SK-N-SH treated with all-trans-retinoic acid at 6 μM for 48 hours (cell line): ENCODE data around the gene PDZD2.
"Not testable (repeated sequence)": the region's sequence is repeated elsewhere in the genome, so short reads cannot be mapped to it uniquely, and the experiment has no call there.

Experiments used
- ATAC-seq: fragments of 200-7000 bp; cut with Tn5 transposase; 3 replicates; pipeline ENCODE4 v1.9.1; 2020; ENCODE audit warnings: mild to moderate bottlenecking, moderate library complexity
- CSDC2 ChIP-seq: fragments of 250-450 bp; sonication (Bioruptor Pico); IDR thresholded peaks from 2 replicates; pipeline ENCODE4 v1.5.0; 2020; ENCODE audit warnings: mild to moderate bottlenecking, moderate library complexity
- ESRRG ChIP-seq: fragments of 250-450 bp; sonication (Bioruptor Pico); IDR thresholded peaks from 2 replicates; pipeline ENCODE4 v1.6.1; 2021; ENCODE audit warnings: mild to moderate bottlenecking
- GLIS3 ChIP-seq: fragments of 250-450 bp; sonication (Bioruptor Pico); IDR thresholded peaks from 2 replicates; pipeline ENCODE4 v1.5.0; 2020; ENCODE audit warnings: mild to moderate bottlenecking, moderate library complexity
- ISL1 ChIP-seq: fragments of 250-450 bp; sonication (Bioruptor Pico); IDR thresholded peaks from 2 replicates; pipeline ENCODE4 v2.1.2; 2022; ENCODE audit warnings: mild to moderate bottlenecking, moderate library complexity
- OSR1 ChIP-seq: fragments of 250-450 bp; sonication (Bioruptor Pico); IDR thresholded peaks from 2 replicates; pipeline ENCODE4 v1.8.0; 2022; ENCODE audit warnings: moderate library complexity, mild to moderate bottlenecking, inconsistent platforms
- RARB ChIP-seq: fragments of 250-450 bp; sonication (Bioruptor Pico); IDR thresholded peaks from 2 replicates; pipeline ENCODE4 v1.8.0; 2021; ENCODE audit warnings: mild to moderate bottlenecking, moderate library complexity
- TCF4 ChIP-seq: fragments of 250-450 bp; sonication (Bioruptor Pico); IDR thresholded peaks from 2 replicates; pipeline ENCODE4 v1.8.0; 2021; ENCODE audit warnings: mild to moderate bottlenecking, moderate library complexity, borderline replicate concordance
- TOX ChIP-seq: fragments of 250-450 bp; sonication (Bioruptor Pico); IDR thresholded peaks from 2 replicates; pipeline ENCODE4 v1.8.0; 2021; ENCODE audit warnings: mild to moderate bottlenecking, moderate library complexity, borderline replicate concordance
- ZC3H10 ChIP-seq: fragments of 250-450 bp; sonication (Bioruptor Pico); IDR thresholded peaks from 2 replicates; pipeline ENCODE4 v1.5.1; 2021; ENCODE audit warnings: mild to moderate bottlenecking, moderate library complexity
- ZFP3 ChIP-seq: fragments of 250-450 bp; sonication (Bioruptor Pico); IDR thresholded peaks from 2 replicates; pipeline ENCODE4 v1.5.0; 2020; ENCODE audit warnings: mild to moderate bottlenecking, moderate library complexity
- ZFP30 ChIP-seq: fragments of 450-650 bp; formaldehyde crosslinking; IDR thresholded peaks from 2 replicates; pipeline ENCODE4 v1.5.0; 2022; ENCODE audit warnings: mild to moderate bottlenecking, moderate library complexity
- ZNF70 ChIP-seq: fragments of 450-650 bp; formaldehyde crosslinking; IDR thresholded peaks from 2 replicates; pipeline ENCODE4 v1.5.0; 2020; ENCODE audit warnings: mild to moderate bottlenecking, moderate library complexity
- TF ChIP-seq, protein P1 (sequence below): fragments of 250-450 bp; sonication (Bioruptor Pico); IDR thresholded peaks from 2 replicates; pipeline ENCODE4 v1.5.1; 2020; ENCODE audit warnings: low read depth, mild to moderate bottlenecking, moderate library complexity
- TF ChIP-seq, protein P2 (sequence below): fragments of 250-450 bp; sonication (Bioruptor Pico); IDR thresholded peaks from 2 replicates; pipeline ENCODE4 v1.8.0; 2021; ENCODE audit warnings: low read depth, mild to moderate bottlenecking, moderate library complexity, borderline replicate concordance
- TF ChIP-seq, protein P3 (sequence below): fragments of 250-450 bp; sonication (Bioruptor Pico); IDR thresholded peaks from 2 replicates; pipeline ENCODE4 v1.5.1; 2021; ENCODE audit warnings: mild to moderate bottlenecking, moderate library complexity
- TF ChIP-seq, protein P4 (sequence below): fragments of 250-450 bp; sonication (Bioruptor Pico); IDR thresholded peaks from 2 replicates; pipeline ENCODE4 v1.8.0; 2020; ENCODE audit warnings: mild to moderate bottlenecking, moderate library complexity, borderline replicate concordance
- TF ChIP-seq, protein P5 (sequence below): fragments of 250-450 bp; sonication (Bioruptor Pico); IDR thresholded peaks from 2 replicates; pipeline ENCODE4 v1.5.0; 2020; ENCODE audit warnings: mild to moderate bottlenecking, moderate library complexity

Gene PDZD2

DNA sequence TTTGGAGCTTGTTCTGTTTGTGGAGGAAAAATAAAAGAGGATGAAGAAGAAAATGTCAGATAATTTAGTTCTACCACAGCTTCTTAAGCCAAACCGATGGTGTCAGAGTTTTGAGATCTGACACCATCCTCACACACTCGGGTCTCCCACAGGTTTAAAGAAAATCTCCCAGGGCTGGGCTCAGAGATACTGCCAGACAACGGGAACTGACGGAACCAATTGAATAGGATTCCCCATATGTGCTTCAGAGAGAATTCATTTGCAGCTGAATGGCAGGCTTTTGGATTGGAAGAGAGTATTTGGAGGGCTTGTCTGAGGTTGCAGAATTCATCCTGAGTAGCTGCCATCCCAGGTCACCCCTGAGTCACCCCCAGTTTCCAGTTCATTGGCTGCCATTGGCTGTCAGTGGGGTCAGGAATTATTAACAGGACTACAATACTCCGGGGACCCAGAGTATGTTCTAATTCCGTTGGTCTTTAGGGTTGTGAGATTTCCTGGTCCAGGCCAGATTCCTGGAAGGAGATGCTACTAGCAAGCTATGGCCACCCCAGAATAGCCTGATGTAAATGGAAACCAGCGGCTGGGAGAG lies 131.3 kb downstream of the PDZD2 start:
- TF ChIP-seq, protein P1, sequence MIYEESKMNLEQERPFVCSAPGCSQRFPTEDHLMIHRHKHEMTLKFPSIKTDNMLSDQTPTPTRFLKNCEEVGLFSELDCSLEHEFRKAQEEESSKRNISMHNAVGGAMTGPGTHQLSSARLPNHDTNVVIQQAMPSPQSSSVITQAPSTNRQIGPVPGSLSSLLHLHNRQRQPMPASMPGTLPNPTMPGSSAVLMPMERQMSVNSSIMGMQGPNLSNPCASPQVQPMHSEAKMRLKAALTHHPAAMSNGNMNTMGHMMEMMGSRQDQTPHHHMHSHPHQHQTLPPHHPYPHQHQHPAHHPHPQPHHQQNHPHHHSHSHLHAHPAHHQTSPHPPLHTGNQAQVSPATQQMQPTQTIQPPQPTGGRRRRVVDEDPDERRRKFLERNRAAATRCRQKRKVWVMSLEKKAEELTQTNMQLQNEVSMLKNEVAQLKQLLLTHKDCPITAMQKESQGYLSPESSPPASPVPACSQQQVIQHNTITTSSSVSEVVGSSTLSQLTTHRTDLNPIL (CRISPR knock-in tag) = no peak
- no peak for TF ChIP-seq RARB
- TF ChIP-seq ZFP30 = no peak
- TF ChIP-seq, protein P2, sequence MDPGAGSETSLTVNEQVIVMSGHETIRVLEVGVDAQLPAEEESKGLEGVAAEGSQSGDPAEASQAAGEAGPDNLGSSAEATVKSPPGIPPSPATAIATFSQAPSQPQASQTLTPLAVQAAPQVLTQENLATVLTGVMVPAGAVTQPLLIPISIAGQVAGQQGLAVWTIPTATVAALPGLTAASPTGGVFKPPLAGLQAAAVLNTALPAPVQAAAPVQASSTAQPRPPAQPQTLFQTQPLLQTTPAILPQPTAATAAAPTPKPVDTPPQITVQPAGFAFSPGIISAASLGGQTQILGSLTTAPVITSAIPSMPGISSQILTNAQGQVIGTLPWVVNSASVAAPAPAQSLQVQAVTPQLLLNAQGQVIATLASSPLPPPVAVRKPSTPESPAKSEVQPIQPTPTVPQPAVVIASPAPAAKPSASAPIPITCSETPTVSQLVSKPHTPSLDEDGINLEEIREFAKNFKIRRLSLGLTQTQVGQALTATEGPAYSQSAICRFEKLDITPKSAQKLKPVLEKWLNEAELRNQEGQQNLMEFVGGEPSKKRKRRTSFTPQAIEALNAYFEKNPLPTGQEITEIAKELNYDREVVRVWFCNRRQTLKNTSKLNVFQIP = no peak
- TF ChIP-seq, all 23 proteins: peak for 0
- ATAC-seq = no peak

DNA sequence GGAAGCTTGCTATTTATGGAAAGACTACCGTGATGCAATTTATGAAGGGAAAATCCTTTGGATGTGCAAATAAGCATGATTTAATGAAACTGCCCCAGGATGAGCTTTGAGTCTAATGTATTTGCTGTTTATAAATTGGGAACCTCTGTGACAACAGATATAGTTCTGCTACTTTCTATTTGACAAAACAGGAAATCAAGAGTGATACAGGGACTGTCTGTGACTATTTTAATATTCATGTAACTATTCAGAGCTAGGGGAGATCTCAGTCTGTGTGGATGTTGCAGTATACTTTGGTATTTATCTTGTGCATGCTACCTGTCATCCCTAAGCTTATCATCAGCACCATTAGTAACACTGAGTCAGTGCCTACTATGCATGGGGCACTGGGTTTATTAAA lies 132.1 kb downstream of the PDZD2 start:
- TF ChIP-seq ZFP3 (CRISPR knock-in tag) (no peak), TOX (CRISPR knock-in tag) (no peak), TCF4 (CRISPR knock-in tag) (no peak), ESRRG (CRISPR knock-in tag) (no peak), ZNF70 (CRISPR knock-in tag) (no peak), OSR1 (no peak), CSDC2 (CRISPR knock-in tag) (no peak), ZC3H10 (CRISPR knock-in tag) (no peak), ISL1 (CRISPR knock-in tag) (no peak)
- TF ChIP-seq, protein P3, sequence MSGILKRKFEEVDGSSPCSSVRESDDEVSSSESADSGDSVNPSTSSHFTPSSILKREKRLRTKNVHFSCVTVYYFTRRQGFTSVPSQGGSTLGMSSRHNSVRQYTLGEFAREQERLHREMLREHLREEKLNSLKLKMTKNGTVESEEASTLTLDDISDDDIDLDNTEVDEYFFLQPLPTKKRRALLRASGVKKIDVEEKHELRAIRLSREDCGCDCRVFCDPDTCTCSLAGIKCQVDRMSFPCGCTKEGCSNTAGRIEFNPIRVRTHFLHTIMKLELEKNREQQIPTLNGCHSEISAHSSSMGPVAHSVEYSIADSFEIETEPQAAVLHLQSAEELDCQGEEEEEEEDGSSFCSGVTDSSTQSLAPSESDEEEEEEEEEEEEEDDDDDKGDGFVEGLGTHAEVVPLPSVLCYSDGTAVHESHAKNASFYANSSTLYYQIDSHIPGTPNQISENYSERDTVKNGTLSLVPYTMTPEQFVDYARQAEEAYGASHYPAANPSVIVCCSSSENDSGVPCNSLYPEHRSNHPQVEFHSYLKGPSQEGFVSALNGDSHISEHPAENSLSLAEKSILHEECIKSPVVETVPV = no peak
- TF ChIP-seq, protein P4, sequence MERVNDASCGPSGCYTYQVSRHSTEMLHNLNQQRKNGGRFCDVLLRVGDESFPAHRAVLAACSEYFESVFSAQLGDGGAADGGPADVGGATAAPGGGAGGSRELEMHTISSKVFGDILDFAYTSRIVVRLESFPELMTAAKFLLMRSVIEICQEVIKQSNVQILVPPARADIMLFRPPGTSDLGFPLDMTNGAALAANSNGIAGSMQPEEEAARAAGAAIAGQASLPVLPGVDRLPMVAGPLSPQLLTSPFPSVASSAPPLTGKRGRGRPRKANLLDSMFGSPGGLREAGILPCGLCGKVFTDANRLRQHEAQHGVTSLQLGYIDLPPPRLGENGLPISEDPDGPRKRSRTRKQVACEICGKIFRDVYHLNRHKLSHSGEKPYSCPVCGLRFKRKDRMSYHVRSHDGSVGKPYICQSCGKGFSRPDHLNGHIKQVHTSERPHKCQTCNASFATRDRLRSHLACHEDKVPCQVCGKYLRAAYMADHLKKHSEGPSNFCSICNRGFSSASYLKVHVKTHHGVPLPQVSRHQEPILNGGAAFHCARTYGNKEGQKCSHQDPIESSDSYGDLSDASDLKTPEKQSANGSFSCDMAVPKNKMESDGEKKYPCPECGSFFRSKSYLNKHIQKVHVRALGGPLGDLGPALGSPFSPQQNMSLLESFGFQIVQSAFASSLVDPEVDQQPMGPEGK = no peak
- TF ChIP-seq, protein P5, sequence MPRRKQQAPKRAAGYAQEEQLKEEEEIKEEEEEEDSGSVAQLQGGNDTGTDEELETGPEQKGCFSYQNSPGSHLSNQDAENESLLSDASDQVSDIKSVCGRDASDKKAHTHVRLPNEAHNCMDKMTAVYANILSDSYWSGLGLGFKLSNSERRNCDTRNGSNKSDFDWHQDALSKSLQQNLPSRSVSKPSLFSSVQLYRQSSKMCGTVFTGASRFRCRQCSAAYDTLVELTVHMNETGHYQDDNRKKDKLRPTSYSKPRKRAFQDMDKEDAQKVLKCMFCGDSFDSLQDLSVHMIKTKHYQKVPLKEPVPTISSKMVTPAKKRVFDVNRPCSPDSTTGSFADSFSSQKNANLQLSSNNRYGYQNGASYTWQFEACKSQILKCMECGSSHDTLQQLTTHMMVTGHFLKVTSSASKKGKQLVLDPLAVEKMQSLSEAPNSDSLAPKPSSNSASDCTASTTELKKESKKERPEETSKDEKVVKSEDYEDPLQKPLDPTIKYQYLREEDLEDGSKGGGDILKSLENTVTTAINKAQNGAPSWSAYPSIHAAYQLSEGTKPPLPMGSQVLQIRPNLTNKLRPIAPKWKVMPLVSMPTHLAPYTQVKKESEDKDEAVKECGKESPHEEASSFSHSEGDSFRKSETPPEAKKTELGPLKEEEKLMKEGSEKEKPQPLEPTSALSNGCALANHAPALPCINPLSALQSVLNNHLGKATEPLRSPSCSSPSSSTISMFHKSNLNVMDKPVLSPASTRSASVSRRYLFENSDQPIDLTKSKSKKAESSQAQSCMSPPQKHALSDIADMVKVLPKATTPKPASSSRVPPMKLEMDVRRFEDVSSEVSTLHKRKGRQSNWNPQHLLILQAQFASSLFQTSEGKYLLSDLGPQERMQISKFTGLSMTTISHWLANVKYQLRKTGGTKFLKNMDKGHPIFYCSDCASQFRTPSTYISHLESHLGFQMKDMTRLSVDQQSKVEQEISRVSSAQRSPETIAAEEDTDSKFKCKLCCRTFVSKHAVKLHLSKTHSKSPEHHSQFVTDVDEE (CRISPR knock-in tag) = no peak
- TF ChIP-seq, protein P2 = no peak
- no peak for ATAC-seq

DNA sequence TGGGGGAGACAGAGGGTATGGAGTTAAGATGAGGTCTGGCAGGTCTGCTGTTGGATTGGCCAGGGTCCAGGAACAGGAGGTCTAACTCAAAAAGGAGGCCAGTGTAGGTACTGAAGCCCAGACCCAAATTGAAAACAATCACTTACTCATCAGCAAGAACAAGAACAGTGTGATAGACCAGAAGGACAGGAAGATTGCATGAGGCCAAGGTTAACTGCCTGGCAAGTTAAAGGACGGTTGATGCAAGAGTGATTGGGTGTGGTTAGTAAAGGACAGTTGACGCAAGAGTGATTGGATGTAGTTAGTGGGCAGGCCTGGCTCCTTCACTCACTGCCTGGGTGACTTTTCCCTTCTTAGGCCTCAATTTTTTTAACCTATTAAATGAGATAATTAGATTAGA lies 132.6 kb downstream of the PDZD2 start:
- no peak for TF ChIP-seq ZC3H10 (CRISPR knock-in tag)
- no peak for TF ChIP-seq GLIS3
- TF ChIP-seq, all 23 proteins: peak for 0
- no peak for ATAC-seq

DNA sequence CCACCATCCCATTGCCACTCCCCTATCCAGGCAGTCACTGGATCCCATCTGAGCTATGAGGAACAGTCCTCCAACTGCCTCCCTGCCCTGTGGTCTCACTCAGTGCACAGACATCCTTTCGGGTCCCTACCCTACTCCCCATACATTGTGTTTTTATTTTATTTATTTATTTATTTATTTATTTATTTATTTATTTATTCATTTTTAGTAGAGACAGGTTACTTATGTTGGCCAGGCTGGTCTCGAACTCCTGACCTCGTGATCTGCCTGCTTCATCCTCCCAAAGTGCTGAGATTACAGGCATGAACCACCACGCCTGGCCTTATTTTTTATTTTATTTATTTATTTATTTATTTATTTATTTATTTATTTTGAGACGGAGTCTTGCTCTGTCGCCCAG lies 137.4 kb downstream of the PDZD2 start:
- not testable (repeated sequence) for ATAC-seq
